Pericardium fibroblast (primary cell): Measurements from ENCODE around the gene ENC1. TPM values are rescaled to one million over a fixed set of nuclear protein-coding genes. Genes with fewer than 3 reads are reported as not detected.

Source experiments
- total RNA-seq: library from RNA; depleted of rRNA; stranded (reverse); fragments of >200 nt; gene quantifications from 2 replicates; pipeline ENCODE4 v1.2.3, GENCODE V29; 2015

The ENC1 gene, protein sequence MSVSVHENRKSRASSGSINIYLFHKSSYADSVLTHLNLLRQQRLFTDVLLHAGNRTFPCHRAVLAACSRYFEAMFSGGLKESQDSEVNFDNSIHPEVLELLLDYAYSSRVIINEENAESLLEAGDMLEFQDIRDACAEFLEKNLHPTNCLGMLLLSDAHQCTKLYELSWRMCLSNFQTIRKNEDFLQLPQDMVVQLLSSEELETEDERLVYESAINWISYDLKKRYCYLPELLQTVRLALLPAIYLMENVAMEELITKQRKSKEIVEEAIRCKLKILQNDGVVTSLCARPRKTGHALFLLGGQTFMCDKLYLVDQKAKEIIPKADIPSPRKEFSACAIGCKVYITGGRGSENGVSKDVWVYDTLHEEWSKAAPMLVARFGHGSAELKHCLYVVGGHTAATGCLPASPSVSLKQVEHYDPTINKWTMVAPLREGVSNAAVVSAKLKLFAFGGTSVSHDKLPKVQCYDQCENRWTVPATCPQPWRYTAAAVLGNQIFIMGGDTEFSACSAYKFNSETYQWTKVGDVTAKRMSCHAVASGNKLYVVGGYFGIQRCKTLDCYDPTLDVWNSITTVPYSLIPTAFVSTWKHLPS
- 4.4 and 12.7 TPM in 2 replicates for total RNA-seq

DNA sequence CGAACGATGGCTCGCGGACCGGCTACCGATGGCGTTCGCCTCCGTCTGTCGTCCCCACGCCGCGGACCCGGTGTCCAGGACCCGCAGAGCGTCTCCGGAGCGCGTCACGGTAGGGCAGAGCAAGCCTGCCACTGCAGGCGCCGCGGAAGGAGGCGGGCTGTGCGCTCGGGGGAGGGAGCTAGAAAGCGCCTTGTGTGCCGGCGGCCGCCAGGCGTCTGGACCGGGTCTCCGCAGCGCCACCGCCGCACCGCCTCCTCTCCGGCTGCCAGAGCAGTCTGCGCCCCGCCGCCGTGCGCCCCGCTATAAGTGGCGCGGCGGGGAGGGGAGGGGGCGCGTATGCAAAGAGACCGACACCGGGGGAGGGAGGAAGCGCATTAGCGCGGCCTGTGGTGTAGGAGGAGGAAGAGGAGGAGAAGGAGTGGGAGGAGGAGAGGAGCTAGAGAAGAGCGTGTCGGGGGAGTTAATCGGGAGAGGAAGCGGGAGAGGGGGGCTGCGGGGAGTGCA, at the start of gene ENC1:
Gene ENC1, minus strand, starts transcription at position 279 of the 504 bp plus-strand sequence. CDS start 4,243 bp downstream, outside the sequence.

DNA sequence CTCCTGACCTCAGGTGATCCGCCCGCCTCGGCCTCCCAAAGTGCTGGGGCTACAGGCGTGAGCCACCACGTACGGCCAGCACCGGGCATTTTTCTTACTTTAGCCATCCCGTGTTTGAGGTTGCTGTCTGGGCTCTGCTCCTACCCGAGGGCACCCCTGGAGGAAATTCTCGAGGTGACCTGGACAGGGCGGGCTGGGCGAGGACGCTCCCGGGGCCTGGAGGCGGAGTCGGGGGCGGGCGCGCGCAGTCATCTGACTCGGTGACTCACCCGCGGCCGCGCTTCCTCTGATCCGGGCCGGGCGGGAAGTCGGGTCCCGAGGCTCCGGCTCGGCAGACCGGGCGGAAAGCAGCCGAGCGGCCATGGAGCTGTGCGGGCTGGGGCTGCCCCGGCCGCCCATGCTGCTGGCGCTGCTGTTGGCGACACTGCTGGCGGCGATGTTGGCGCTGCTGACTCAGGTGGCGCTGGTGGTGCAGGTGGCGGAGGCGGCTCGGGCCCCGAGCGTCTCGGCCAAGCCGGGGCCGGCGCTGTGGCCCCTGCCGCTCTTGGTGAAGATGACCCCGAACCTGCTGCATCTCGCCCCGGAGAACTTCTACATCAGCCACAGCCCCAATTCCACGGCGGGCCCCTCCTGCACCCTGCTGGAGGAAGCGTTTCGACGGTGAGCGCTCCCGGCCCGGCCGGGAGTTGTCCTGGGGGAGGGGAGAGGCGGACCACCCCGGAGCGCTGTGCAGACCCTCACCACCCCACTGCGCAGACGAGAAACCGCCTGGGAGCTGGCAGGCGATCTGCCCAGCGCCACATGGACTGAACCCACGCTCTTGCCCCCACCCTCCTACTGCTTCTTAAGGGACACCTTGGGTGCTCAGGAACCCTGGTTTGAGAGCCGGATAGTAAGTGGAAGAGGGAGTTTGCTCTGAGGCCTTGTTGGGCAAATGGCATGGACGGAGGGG, 44.6 kb upstream of the ENC1 start, which contains the start of gene HEXB:
Gene HEXB, plus strand, starts transcription at position 334 of the 952 bp plus-strand sequence. Its CDS starts 28 bp downstream, at position 362.

Other genes starting within 250 kb of the ENC1 start
- 123 and 132 TPM in 2 replicates for gene HEXB, start 44.5 kb upstream of the ENC1 start, total RNA-seq
- 21.1 and 21.9 TPM in 2 replicates for gene GFM2, start 126.4 kb upstream of the ENC1 start, total RNA-seq
- gene NSA2, start 126.5 kb upstream of the ENC1 start, total RNA-seq: 98.5 and 114 TPM in 2 replicates
- gene FAM169A, start 225.7 kb upstream of the ENC1 start, total RNA-seq: not detected in 2 replicates